HAP-1 (cell line): Measurements from ENCODE around the gene PHACTR4.
"Not testable (repeated sequence)": the region's sequence is repeated elsewhere in the genome, so short reads cannot be mapped to it uniquely, and the experiment has no call there.

Experiments
- DNase-seq, 2 experiments: peaks; one replicate each; pipeline ENCODE4 v3.0.0-alpha.2; 2016 to 2020; ENCODE audit warnings: low spot score in 2 of 2
- H3K27me3 ChIP-seq: fragments of 250-450 bp; sonication (Bioruptor Pico); 2 replicates; pipeline ENCODE4 v1.5.1; 2020; ENCODE audit warnings: low read depth, mild to moderate bottlenecking, moderate library complexity
- H3K36me3 ChIP-seq: fragments of 250-450 bp; sonication (Bioruptor Pico); replicated peaks from 2 replicates; pipeline ENCODE4 v1.5.1; 2020; ENCODE audit warnings: mild to moderate bottlenecking
- H3K4me1 ChIP-seq: fragments of 250-450 bp; sonication (Bioruptor Pico); 2 replicates; pipeline ENCODE4 v1.5.1; 2020; ENCODE audit warnings: mild to moderate bottlenecking
- H3K4me3 ChIP-seq: fragments of 250-450 bp; sonication (Bioruptor Pico); 2 replicates; pipeline ENCODE4 v1.5.1; 2020; ENCODE audit warnings: mild to moderate bottlenecking, moderate library complexity
- H3K9me3 ChIP-seq: fragments of 250-450 bp; sonication (Bioruptor Pico); 2 replicates; pipeline ENCODE4 v1.5.1; 2020; ENCODE audit warnings: mild to moderate bottlenecking, moderate library complexity
- in situ Hi-C: fragments of 300-500 bp; cut with MboI; formaldehyde crosslinking; loops from 3 replicates; pipeline ENCODE4 v1.14.3; 2020; ENCODE audit warnings: low sequenced_read_pairs, inconsistent platforms, mixed read lengths

The PHACTR4 gene

DNA sequence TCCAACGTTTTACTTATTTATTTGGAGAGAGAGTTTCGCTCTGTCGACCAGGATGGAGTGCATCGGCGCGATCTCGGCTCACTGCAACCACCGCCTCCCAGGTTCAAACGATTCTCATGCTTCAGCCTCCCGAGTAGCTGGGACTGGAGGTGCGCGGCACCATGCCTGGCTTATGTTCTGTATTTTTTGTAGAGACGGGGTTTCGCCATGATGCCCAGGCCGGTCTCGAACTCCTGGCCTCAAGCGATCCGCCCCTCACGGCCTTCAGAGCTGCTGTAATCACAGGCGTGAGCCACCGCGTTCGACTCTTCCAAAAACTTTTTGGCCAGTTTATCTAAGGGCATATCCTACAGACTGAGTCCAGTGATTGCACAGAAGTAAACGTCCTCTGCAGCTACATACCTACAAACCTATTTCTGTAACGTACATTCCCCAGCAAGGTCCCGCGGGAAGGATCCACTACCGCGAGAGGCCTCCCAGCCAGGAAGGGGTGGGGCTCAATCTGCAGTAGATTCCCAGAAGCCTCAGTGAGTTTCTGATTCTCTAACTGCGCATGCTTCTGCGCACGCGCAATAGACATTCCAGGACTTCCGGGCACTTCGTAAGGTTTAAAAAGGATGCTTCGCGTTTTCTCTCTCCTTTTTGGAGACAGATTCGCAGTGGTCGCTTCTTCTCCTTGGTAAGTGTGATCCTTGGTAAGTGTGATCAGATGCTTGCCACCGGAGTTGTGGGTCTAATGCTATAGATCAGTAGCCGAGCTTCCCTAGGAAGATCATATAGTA, 136.1 kb downstream of the PHACTR4 start, which contains the start of gene RCC1:
Gene RCC1, plus strand, starts transcription at position 638 of the 782 bp plus-strand sequence. CDS start 23,824 bp downstream, outside the sequence.
- peak; percentile 98 to 99 for DNase-seq
- Histone ChIP-seq H3K4me1 (peaks cover 23% of the 10 kb centered on the region), H3K36me3 (peaks cover 47% of the 10 kb centered on the region), H3K4me3 (peak within 1 kb of the TSS; percentile 86), H3K27me3 (no peaks in the 10 kb centered on the region), H3K9me3 (no peaks in the 10 kb centered on the region)
- in situ Hi-C loops = no loop called here

- in situ Hi-C loops = no loop called here
- Histone ChIP-seq H3K4me1 (peaks cover 28% of the 10 kb centered on the region), H3K4me3 (peak overlapping the region; percentile 86), H3K27me3 (no peaks in the 10 kb centered on the region), H3K9me3 (no peaks in the 10 kb centered on the region), H3K36me3 (peaks cover 60% of the 10 kb centered on the region)
- no peak for DNase-seq
These were observed 137.3 kb downstream of the PHACTR4 start for GRCh38 chr1:28506907-28507246.

DNA sequence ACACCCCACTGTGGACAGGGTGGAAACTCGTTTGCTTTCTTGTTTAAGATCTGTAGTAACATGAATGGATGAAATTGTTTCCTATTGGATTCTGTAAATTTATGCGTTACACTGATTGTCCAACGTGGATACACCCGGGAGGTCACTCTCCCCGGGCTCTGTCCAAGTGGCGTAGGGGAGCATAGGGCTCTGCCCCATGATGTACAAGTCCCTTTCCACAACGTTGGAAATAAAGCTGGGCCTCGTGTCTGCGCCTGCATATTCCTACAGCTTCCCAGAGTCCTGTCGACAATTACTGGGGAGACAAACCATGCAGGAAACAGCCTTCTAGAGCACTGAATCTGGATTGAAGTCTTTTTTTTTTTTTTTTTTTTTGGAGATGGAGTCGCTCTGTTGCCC, 137.7 kb downstream of the PHACTR4 start:
- in situ Hi-C loops = no loop called here
- Histone ChIP-seq H3K4me1 (peaks cover 28% of the 10 kb centered on the region), H3K36me3 (peaks cover 62% of the 10 kb centered on the region), H3K9me3 (no peaks in the 10 kb centered on the region), H3K27me3 (no peaks in the 10 kb centered on the region), H3K4me3 (peak overlapping the region; percentile 86)
- peak in 1 of 2 experiments; percentile 52 for DNase-seq

DNA sequence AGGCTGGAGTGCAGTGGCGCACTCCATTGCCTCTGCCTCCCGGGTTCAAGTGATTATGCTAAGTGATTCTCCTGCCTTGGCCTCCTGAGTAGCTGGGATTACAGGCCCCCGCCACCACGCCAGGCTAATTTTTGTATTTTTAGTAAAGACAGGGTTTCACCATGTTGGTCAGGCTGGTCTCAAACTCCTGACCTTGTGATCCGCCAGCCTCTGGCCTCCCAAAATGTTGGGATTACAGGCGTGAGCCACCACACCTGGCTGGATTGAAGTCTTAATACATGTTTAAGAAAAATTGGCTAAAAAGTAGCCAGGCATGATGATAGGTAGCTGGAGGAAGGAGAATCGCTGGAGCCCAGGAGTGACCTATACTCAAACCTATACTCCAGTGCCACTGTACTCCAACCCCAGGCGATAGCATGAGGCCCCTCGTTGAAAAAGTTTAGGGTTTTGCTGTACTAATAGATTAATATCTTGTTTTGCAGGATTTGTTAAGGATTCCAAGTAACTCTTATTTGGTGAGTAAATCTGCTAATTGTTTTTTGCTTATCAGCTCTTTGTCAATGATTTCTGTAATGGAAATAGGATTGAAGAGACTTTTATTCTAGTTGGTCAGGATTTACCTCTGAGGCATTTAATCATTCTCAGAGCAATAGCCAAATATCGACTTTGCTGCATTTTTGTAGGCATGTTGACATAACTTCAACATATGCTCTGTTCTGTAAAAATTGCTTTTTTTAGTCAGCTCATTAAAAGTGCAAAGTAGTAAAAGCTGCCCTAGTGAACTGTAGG, 138.3 kb downstream of the PHACTR4 start:
- peak in 1 of 2 experiments; percentile 34 for DNase-seq
- H3K36me3 ChIP-seq = peaks cover 68% of the 10 kb centered on the region
- in situ Hi-C loops = no loop called here
- no peaks in the 10 kb centered on the region for H3K9me3 ChIP-seq
- peak overlapping the region; percentile 86 for H3K4me3 ChIP-seq
- H3K4me1 ChIP-seq = peaks cover 28% of the 10 kb centered on the region
- H3K27me3 ChIP-seq = no peaks in the 10 kb centered on the region

DNA sequence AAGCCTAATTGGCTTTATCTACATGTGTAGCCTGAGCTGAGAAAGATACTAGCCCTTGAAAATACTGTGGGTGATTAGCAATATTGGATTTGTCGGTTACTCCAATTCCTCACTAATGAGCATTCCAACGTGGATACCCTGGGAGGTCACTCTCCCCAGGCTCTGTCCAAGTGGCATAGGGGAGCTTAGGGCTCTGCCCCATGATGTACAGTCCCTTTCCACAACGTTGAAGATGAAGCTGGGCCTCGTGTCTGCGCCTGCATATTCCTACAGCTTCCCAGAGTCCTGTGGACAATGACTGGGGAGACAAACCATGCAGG, 138.9 kb downstream of the PHACTR4 start:
- Histone ChIP-seq H3K4me1 (peaks cover 28% of the 10 kb centered on the region), H3K27me3 (no peaks in the 10 kb centered on the region), H3K9me3 (no peaks in the 10 kb centered on the region), H3K36me3 (peaks cover 73% of the 10 kb centered on the region), H3K4me3 (peak overlapping the region; percentile 86)
- in situ Hi-C loops = no loop called here
- DNase-seq = peak in 1 of 2 experiments; percentile 54

- in situ Hi-C loops = loop anchor here (10.0 kb wide), 1 partner anchor 255 kb away; the partner anchor contains the start of gene SESN2
- Histone ChIP-seq H3K4me3 (peak overlapping the region; percentile 86), H3K4me1 (peaks cover 28% of the 10 kb centered on the region), H3K36me3 (peaks cover 78% of the 10 kb centered on the region), H3K27me3 (no peaks in the 10 kb centered on the region), H3K9me3 (no peaks in the 10 kb centered on the region)
- peak; percentile 37 to 62 for DNase-seq
These were observed 140.2 kb downstream of the PHACTR4 start for GRCh38 chr1:28509705-28510272.

GRCh38 chr1:28510273-28510969, 140.9 kb downstream of the PHACTR4 start:
- DNase-seq = peak in 1 of 2 experiments; percentile 61
- peaks cover 28% of the 10 kb centered on the region for H3K4me1 ChIP-seq
- no peaks in the 10 kb centered on the region for H3K27me3 ChIP-seq
- peak overlapping the region; percentile 86 for H3K4me3 ChIP-seq
- H3K9me3 ChIP-seq = no peaks in the 10 kb centered on the region
- in situ Hi-C loops = loop anchor here (10.0 kb wide), 1 partner anchor 256 kb away; the partner anchor contains the start of gene SESN2
- peaks cover 78% of the 10 kb centered on the region for H3K36me3 ChIP-seq

GRCh38 chr1:28510970-28511440, 141.5 kb downstream of the PHACTR4 start:
- Histone ChIP-seq H3K27me3 (no peaks in the 10 kb centered on the region), H3K36me3 (peaks cover 77% of the 10 kb centered on the region), H3K4me3 (peak overlapping the region; percentile 86), H3K4me1 (peaks cover 28% of the 10 kb centered on the region), H3K9me3 (no peaks in the 10 kb centered on the region)
- DNase-seq = peak; percentile 54 to 70
- in situ Hi-C loops = loop anchor here (10.0 kb wide), 1 partner anchor 256 kb away; the partner anchor contains the start of gene SESN2

GRCh38 chr1:28512058-28512611, 142.6 kb downstream of the PHACTR4 start:
- no peaks in the 10 kb centered on the region for H3K9me3 ChIP-seq
- peaks cover 28% of the 10 kb centered on the region for H3K4me1 ChIP-seq
- in situ Hi-C loops = loop anchor here (10.0 kb wide), 1 partner anchor 257 kb away; the partner anchor contains the start of gene SESN2
- no peaks in the 10 kb centered on the region for H3K27me3 ChIP-seq
- peaks cover 66% of the 10 kb centered on the region for H3K36me3 ChIP-seq
- peak; percentile 52 to 66 for DNase-seq
- H3K4me3 ChIP-seq = no peak overlapping the region

DNA sequence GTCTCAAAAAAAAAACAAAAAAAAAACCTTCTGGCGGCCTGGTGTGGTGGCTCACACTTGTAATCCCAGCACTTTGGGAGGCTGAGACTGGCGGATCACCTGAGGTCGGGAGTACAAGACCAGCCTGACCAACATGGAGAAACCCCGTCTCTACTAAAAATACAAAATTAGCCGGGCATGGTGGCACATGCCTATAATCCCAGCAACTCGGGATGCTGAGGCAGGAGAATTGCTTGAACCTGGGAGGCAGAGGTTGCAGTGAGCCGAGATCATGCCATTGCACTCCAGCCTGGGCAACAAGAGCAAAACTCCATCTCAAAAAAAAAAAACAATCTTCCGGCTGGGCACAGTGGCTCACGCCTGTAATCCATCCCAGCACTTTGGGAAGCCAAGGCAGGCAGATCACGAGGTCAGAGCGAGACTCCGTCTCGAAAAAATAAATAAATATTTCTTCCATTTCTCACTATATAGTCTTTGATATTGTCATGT, 144.9 kb downstream of the PHACTR4 start:
- not testable (repeated sequence) for H3K27me3 ChIP-seq, H3K9me3 ChIP-seq, H3K4me3 ChIP-seq
- Histone ChIP-seq H3K4me1 (peaks cover 27% of the 10 kb centered on the region), H3K36me3 (peaks cover 42% of the 10 kb centered on the region)
- peak in 1 of 2 experiments; percentile 56 for DNase-seq
- in situ Hi-C loops = loop anchor here (10.0 kb wide), 1 partner anchor 260 kb away; the partner anchor contains the start of gene SESN2

DNA sequence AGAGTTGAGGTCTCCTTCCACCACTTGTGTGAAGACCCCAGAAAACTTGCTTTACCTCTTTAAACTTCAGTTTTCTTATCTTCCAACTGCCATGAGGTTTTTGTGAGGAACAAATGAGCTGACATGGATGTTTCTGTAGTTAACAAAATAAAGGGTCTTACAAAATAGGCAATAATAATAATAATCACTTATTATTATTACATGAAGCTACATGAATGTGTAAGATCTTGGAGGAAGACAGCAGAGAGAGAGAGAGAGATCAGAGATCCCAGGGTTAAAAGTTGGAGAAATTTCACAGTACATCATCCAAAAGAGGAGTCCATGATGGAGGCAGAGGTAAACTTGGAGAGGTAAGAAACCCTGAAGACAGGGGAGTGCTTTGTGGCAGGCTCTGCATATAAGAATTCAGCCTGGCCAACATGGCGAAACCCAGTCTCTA, 147.0 kb downstream of the PHACTR4 start:
- Histone ChIP-seq H3K9me3 (no peaks in the 10 kb centered on the region), H3K36me3 (peaks cover 37% of the 10 kb centered on the region), H3K4me3 (no peak overlapping the region), H3K4me1 (peaks cover 21% of the 10 kb centered on the region), H3K27me3 (no peaks in the 10 kb centered on the region)
- peak in 1 of 2 experiments; percentile 24 for DNase-seq
- in situ Hi-C loops = loop anchor here (10.0 kb wide), 1 partner anchor 262 kb away; the partner anchor contains the start of gene SESN2

DNA sequence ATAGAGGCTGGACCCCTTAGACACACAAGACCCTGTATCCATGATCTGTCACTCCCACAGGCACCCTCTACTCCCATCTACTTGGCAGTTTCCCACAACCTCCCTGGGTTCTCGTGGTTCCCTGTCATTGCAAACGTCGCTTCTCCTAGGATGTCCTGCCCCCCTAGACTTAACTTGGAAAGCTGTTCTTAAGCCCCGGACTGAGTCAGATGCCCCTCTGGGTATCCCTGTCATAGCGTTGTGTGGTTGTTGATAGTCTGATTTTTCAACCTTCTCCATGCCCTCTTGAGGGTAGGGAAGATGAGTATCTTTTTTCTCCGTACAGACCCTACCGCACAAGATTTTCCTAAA, 148.1 kb downstream of the PHACTR4 start:
- Histone ChIP-seq H3K27me3 (no peaks in the 10 kb centered on the region), H3K36me3 (peaks cover 36% of the 10 kb centered on the region), H3K4me1 (peaks cover 21% of the 10 kb centered on the region), H3K9me3 (no peaks in the 10 kb centered on the region), H3K4me3 (peak overlapping the region; percentile 58)
- peak; percentile 40 to 53 for DNase-seq
- in situ Hi-C loops = loop anchor here (10.0 kb wide), 1 partner anchor 263 kb away; the partner anchor contains the start of gene SESN2
